GM21576 (cell line): ENCODE measurements around the gene MSH5.

ENCODE experiments used
- ATAC-seq: cut with Tn5 transposase; IDR thresholded peaks from one replicate; pipeline ENCODE4 v1.9.1; 2021; ENCODE audit warnings: mild to moderate bottlenecking, moderate library complexity; ENCODE audit not compliant: unreplicated experiment

MSH5 gene

DNA sequence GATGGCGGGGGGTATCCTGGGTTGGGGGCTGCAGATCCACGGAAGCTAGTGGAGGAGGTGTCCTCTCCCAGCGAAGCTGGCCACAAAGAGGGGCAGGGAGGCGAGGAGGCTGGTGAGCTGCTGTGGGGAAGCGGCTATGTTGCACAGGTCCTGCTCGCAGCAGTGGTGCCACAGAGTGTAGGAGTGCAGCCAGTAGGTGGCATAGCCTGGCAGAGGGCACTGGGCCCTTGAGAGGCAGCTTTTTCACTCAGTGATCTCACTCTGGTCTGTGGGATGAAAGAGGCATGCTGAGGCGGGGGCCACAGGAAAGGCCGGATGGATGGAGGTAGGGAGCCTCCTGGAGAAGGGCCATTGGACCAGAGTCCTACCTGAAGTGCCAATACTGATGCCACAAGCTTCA lies 27.5 kb upstream of the MSH5 start:
- no peak for ATAC-seq

DNA sequence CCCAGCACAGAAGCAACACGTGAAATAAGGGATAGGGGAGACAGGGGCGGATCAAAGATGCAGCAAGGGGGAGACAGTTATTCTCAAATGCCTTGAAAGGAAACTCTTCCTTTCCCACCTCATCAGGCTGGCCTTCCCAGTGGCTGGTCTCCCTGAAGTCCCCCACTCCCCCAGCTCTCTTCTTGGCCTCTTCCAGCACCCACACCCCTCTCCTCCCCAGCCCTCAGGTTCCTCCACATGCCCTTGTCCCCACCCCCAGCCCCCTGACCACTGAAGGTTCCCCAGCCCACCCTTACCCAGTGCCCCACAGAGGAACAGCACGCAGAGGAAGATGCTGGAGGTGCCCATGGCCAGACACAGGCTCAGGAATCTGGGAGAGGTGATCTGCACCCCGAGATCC lies 26.3 kb upstream of the MSH5 start:
- no peak for ATAC-seq

DNA sequence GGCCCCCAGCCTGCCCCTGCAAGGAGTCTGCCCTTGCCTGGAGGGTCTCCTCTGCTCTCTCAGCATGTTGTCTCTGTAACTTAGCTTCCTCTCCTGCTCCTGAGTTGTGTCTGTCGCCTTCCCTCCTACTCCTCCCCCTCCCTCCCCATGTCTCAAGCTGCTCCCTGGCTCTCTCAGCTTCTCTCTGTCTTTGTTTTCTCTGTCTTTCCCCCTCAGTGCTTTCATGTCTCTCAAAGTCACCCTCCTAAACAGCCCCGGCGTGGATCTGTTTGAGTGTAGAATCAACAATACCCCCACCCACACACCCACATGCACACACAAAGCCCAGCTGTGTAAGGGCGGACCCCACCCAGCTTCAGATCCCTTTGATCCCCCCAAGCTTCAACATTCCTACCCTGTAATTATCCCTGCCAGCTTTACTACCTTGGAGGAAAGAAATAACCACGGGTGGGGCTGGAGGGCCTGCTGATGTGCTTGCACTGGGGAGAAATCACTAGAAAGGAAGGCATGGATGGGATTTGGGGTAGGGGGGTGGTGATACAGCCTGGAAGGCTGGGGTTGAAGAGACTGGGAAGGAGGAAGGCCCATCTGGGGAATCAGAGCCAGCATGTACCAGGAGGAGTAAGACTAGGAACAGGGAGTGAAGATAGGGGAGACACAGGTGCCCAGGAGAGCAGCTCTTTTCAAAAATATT lies 25.7 kb upstream of the MSH5 start:
- no peak for ATAC-seq

DNA sequence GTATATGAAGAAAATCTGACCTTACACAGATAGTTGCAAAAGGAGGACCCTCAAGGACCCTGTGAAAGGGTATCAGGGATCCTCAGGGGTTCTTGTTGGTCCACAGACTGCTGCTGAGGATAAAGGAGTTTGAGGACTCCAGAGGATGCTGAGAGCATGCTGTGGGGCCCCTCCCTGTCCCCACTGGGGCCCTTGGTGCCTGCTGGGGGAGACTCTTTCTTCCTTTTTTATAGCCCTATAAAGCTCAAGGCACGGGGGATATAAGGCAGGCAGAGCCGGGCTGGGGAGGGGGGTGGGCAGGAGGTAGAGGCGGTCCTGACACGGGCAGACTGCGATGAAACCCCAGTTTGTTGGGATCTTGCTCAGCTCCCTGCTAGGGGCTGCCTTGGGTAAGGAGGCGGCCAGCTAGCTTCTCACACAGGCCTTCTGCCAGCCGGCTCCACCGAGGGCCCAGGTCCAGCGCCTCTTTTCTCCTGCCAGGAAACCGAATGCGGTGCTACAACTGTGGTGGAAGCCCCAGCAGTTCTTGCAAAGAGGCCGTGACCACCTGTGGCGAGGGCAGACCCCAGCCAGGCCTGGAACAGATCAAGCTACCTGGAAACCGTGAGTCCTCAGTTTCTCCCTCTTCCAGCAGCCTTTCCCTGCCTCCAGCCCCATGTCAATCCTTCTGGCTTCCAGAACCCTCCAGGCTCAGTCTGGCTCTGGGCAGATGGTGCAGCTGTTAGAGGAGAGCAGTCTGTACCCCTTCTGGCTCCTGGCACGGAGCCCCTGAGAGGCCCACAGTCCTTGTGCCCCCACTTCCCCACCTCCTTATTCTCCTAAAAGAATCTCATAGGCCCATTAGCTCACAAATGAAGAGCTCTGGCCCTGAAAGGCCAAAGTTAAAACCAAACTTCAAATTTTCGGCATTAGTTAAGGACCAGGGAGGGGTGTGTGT lies 24.5 kb upstream of the MSH5 start, which contains the start of gene LY6G6D:
Gene LY6G6D, plus strand, starts transcription at position 327 of the 937 bp plus-strand sequence. Its CDS starts 8 bp downstream, at position 335.
- no peak for ATAC-seq

DNA sequence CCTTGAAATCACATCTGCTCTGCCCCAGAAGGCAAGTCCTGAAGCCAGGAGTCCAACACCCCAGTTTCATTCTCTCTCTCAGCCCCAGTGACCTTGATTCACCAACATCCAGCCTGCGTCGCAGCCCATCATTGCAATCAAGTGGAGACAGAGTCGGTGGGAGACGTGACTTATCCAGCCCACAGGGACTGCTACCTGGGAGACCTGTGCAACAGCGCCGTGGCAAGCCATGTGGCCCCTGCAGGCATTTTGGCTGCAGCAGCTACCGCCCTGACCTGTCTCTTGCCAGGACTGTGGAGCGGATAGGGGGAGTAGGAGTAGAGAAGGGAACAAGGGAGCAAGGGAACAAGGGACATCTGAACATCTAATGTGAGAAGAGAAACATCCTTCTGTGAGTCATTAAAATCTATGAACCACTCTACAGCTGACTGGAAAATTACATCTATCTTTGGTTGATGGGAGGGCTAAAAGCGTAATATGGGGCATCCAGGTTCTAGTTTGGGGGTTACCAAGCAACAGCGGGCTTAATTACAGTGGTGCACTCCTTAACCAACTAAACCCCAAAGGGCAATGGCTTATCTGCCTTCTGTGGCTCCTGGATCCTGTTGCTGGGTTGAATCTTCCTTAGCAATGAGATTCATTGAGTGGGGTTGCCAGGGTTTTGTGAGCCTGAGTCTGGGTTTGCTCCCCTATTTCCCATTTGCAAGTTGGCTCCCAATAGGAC lies 22.1 kb upstream of the MSH5 start:
- no peak for ATAC-seq

DNA sequence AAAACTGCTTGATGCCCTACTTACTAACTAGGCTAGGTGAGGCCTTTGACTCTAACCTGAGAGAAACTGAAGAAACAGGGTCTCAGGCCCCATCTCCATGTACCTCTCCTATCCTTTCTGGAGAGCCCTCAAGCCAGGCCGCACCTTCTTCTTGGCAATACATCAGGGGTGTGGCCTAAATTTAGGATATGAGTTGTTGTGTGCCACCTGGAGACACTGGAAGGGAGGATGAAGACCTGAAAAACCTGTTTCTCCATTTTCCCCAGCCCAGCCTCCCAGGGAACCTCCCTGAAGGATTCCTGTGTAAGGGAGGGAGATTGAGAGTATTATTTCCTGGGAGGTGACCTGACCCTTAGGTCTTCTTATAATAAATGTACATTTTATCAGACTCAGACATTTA lies 21.5 kb upstream of the MSH5 start:
- no peak for ATAC-seq

DNA sequence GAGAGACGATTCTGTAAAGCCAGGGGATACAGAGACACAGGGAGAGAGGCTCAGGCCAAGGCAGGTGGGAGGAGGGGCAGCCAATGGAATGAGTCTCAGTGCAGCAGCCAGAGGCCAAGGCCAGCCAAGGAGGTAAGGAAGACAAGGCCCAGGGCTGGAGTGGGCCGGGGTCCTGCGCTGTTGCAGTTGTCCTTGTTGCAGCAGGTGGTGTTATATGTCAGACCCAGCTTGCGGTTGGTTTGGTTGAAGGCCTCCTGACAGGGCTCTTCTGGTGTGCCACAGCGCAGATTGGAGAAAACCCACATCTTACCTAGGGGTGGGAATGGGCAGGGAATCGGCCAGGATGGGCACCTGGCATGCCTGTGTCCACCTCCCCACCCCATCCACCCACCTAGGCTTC lies 20.8 kb upstream of the MSH5 start:
- no peak for ATAC-seq

DNA sequence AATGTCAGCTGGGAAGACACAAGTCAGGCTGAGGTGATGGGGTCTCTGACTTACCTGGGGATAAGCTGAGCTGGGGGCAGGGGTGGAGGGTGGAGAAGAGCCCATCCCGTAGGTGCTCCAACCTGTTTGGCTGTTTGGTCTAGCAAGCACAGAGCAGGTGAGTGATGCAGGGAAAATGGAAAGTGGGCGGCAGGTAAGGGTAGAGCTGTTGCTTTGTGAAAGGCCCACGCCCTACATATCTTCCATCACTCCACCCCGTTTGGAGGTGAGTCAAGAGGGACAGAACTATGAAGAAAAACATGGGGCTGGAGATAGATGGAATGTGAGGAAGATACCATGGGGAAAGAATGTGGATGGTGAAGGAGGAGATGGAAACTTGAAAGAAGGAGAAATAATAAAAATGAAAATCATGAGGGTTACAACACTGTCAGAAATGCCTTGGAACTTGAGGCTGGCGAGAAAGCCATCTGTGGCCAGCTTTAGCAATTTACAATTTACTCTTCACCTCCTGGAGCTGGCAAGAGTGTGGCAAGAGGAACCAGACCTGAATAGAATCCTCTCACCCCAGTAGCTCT lies 19.5 kb upstream of the MSH5 start:
- ATAC-seq: no peak

DNA sequence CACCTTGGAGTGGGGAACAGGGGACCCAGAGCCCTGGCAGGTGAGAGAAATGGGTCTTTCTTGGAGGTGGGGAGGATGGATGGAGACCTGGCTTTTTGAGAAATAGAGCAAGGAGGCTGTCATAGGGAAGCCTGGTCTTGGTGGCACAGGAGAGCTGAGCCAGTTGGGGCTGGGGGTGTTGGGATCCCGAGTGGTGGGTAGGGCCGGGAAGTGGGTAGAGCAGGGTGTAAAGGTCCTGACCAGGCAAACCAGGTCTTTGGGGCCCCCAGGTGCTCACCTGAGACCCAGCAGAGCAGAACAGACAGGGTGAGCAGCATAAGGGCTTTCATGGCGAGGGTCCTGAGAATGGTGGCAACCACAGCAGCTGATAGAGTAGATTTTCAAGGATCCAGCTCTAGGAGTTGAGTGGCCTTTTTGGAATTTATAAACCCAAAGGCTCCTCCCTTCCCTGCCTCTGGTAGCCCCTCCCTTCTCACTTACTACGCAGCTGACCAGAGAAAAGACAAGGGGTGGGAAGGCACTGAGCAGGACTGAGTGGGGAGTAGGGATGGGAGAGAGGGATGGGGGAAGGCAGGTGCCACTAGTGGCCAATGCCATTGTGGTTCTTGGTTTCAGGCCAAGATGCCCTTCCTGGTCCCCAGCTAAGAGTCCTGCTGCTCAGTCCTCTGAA lies 18.3 kb upstream of the MSH5 start, which contains the start of gene LY6G6C:
Gene LY6G6C, minus strand, starts transcription at position 396 of the 670 bp plus-strand sequence. Its CDS starts 67 bp downstream, at position 329.
- no peak for ATAC-seq

DNA sequence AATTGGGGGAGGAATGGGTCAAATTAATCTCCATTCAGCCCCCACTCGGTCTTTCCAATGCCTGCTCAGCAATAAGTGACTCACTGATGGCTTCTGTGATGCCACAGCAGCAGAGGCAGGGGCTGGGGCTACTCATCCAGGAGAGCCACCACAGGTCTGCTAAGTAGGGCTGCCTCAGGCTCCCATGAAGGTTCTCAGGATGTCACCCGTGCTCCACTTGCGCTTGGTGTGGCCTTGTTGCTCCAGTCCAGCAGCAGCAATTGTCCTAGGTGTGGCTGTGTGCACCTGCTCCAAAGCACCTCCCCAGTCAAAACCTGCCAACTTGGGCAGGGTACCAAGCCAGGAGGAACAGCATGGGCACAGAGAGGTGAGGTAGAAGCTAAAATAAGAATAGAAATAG lies 17.6 kb upstream of the MSH5 start:
- no peak for ATAC-seq

DNA sequence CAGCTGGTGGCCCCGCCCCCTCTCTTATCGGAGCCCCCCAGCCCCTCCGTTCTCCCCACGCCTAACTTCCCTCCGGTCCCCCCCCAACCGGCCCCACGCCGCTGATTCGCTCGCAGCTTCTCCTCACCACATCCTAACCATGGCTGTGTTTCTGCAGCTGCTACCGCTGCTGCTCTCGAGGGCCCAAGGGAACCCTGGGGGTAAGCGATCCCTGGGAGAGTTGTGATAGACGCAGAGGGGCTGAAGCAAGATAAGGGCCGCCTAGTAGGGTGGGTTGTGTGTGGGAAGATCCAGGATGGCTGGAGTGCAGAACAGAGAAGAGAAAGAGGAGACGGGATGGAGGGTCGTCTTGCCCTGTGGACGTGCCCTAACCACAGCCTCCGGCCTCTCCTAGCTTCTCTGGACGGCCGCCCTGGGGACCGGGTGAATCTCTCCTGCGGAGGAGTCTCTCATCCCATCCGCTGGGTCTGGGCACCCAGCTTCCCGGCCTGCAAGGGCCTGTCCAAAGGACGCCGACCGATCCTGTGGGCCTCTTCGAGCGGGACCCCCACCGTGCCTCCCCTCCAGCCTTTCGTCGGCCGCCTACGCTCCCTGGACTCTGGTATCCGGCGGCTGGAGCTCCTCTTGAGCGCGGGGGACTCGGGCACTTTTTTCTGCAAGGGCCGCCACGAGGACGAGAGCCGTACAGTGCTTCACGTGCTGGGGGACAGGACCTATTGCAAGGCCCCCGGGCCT lies 16.4 kb upstream of the MSH5 start, which contains the start of gene MPIG6B:
Gene MPIG6B, plus strand, starts transcription at position 129 of the 735 bp plus-strand sequence. Its CDS starts 11 bp downstream, at position 140.
- ATAC-seq: no peak

DNA sequence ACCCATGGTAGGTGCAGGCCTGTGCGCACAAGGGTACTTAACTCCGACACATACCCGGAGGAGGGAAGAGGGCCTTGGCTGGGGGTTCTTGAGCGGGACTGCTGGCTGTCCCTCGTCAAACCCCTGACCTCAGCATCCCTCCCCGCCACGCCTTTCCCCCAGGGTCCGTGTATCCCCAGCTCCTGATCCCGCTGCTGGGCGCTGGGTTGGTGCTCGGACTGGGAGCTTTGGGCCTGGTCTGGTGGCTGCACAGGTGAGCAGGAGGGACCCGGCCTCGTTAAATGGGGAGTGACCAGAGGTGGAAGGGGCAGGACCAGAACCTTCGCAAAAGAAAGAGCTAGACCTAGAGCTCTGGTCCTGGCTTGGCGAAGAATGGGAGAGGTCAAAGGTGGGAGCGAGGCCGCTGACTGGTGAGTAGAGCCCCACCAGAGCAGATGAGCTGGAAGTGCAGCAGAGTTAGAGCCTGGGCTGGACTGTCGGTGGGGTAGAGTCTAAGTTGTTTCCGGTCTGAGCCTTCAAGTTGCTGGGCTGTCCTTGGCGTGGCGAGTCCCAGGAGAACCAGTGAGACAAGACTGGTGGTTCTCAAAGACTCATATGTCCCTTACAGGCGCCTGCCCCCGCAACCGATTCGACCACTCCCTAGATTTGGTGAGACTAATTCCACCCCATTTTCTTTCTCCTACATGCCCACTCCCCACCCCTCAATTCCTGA lies 15.7 kb upstream of the MSH5 start:
- ATAC-seq: no peak

DNA sequence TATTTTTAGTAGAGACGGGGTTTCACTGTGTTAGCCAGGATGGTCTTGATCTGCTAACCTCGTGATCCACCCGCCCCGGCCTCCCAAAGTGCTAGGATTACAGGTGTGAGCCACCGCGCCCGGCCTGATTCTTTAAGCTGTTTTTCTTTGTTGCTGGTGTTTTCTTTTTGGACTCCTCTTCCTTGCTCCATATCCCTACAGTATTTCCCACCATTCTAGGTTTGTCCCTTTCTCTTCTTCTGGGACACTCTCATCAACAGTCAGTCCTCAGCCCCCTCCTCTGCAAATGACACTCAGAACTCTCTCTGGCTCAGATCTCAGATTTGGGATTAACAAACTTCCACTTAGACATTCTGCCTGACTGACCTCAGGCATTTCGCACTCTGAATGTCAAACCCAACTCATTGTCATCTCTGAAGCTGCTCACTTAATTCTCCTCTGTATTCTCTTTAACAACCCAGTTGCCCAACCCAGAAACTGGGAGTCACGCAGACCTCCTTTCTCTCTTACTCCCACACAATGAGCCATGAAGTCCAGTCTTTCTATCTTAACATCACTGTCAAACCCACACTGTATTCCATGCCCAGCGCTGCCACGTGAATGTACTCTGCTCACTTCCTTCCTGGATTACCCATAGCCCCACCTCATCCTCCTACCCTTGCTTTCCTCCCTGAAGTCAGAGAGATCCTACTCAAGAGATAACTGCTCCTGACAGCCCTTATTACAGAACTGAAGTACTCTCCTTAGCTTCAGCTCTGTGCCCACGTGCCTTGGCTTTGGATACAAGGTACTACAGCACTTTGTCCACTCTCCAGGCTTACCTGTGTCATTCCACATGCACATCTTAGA lies 14.1 kb upstream of the MSH5 start:
- no peak for ATAC-seq

DNA sequence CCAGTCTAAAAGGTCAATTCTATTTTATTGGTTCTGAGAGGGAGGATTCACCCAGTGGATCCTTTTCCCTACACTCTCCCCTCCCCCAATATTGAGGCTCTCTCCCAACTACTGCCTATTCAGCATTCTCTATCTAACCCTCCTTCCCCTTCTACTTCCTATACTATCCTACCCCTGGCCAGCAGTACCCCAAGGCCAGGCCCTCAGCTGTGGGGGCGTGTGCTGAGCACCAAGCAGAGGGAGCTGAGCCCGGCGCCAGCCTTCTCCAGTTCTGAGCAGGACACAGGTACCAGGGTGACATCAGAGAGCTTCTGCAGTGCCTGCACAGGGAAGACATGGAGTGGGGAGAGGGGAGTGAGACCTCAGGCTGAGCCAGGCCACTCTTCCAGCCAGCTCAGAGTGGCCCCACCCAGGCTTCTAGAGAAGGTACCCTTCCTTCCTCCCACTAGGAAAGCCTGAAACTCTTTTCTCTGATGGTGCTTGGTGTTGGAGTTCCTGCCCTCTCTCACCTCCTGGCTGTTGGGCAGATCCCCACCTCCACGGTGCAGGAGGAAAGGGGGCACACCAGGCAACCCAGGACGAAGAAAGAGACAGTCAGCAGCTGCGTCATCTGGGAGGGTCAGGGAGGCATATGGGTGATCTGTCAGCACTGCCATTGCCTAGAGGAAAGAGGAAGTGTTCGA lies 12.6 kb upstream of the MSH5 start:
- no peak for ATAC-seq

DNA sequence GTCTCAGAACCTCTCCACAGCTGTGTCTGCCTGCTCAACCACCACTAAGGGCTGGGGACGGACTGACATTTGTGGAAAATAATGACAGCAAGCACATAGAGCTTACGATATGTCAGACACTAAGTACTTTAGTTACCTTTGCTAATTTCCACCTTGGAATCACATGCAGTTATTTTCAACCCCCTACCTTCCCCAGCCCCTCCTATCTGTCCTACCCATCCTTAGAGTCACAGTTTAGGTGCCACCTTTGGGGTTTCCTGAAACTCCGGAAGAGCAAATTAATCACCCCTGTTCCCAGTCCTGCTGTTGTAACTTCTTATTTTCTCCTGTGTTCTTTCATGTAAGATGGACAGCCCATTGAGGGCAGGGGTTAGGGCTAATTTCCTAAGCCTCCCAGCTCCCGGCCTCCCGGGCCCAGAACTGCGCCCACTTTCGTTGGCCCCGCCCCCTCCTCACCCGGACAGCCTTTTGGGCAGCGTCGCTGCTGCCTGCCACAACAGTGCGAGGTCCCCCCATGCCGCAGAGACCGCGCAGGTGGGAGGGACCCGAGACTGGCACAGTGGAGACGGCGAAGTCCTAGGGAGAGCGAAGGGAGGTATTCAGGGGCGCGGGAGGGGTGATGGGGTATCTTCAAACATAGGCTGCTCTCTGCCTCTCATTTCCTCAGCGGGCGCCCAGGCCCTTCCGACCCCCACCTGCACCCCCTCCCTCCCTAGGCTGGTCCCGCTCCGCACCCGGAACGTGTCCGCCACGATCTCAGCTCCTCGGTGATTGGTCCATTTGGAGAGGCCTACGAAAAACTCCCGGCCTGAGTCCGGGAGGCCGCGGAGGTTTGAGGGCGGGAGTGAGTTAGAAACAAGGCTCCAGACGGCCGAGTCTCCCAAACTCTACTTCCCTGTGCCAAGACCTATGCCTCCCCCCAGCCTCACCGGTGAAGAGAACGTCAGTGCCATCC lies 11.8 kb upstream of the MSH5 start:
- ATAC-seq: no peak

DNA sequence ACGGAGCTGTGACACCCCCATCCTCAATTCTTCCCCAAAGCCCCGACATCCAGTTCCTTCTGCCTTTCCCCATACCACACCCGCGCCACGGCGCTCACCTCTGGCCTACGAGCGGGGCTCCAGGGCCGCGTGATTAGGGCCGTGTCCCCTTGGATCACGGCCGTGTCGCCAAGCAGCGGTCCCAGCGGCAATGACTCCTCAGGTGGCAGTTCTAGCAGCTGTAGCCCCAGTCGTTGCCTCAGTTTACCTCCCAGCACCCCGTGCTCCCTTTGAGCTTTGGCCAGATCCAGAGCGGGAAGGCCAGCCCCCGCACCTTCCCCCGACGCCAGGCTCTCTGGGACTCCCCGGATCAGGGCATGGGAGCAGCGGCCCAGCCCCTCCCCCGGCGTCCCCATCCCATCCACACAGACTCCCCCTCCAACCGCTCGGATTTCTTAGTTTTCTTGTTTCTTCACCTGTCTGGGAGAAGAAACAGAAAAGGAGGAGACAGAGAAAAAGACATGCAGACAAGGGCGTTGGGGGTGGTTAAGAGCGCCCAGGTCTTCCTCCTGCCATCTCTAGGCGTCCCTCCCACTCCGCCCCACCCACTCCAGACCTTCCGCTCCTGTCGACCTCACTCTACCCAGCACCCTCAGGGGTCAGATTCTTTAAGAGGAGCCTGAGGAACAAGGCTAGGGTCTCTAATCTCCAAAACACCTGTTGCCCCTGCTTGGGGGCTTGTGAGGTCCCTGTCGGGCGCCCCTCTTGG lies 10.9 kb upstream of the MSH5 start, which contains the start of gene DDAH2:
Gene DDAH2, minus strand, starts transcription at position 533 of the 748 bp plus-strand sequence. Its CDS starts 138 bp downstream, at position 395.
- ATAC-seq: no peak
